HUDEP-2 (cell line): ENCODE results near the gene LPP.

Experiments
- DNase-seq, 76 experiments: peaks; one replicate each; lab custom pipeline; 2025; ENCODE audit not compliant: unreplicated experiment in 76 of 76; lab: John Stamatoyannopoulos, UW

Gene LPP

DNA sequence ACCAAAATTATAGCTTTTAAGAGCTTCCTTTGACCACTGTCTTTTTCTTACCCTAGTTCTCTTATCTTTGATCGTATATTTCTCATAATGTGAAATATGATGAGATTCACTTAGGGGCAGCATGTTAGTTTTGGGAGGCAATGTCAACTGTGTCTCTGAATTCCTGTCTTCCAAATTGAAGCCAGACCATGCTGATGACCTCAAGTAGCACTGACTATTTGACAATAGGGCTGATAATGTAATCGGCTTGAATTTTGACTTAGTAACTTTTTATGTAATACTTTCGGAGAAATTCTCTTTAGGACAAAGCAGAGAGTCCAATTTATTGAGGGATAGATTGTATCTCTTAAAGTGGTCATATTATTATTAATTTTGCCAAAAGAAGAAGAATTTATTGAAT, 722.4 kb downstream of the LPP start:
- no peak for DNase-seq

DNA sequence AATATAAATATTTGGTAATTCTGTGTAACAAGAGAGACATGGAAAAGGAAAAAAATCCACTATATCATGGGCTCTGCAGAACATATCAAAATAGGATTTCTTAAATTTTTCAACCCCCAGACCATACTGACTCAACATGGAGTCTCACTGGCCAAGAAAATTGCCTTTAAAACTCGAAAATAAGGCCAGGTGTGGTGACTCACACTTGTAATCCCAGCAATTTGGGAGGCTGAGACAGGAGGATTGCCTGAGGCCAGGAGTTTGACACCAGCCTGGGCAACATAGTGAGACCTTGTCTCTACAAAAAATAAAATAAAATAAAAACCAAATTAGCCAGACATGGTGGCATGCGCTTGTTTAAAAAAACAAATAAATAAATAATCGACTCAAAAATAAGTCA, 723.4 kb downstream of the LPP start:
- no peak for DNase-seq

DNA sequence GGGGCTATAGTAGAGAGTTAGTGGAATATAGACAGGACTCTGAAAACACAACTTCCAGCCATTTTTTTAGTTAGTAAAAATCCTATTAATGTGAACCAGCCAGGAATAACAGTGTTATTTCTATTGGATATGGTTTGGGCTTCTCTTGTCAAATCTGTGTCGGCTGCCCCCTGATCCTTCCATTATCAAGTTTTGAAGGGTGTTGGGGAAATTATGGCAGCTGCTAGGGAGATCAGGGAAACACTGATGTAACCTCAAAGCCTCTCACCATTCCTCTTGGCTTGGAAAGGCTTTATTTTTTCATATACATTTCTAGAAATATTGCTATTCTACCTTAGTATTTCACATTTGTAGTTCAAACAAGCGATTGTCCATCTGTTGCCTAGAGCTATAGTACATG, 724.1 kb downstream of the LPP start:
- DNase-seq, result no peak

DNA sequence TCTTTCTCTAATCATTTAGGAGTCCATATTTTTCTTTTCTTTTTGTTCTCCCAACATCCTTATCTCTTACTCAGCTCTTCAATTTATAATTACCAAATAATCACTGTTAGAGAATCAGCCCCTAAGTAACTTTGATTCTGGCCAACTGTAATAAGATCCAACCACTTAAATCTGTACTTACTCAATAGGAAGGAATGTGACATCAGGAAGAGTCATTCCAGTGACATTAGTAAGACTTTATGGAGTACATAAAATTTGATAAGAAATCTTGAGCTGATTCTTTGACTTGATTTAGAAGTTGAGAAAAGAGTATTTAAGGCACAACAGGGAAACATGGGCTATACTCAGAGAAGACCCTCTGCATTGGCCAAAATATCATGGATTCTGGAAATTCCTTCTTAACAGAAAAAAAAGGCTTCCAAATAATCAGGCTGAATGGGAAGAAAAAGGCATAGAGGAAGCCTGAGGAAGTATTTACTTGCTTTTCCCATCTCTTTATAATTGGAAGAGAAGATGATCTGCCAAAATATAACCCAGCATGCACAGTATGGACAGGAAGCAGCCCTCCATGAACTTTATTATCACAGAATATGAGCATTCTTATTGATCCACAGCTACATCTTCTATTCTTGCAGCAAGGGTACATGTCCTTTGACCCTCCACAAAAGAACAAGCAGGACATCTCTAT, 728.1 kb downstream of the LPP start:
- no peak for DNase-seq

DNA sequence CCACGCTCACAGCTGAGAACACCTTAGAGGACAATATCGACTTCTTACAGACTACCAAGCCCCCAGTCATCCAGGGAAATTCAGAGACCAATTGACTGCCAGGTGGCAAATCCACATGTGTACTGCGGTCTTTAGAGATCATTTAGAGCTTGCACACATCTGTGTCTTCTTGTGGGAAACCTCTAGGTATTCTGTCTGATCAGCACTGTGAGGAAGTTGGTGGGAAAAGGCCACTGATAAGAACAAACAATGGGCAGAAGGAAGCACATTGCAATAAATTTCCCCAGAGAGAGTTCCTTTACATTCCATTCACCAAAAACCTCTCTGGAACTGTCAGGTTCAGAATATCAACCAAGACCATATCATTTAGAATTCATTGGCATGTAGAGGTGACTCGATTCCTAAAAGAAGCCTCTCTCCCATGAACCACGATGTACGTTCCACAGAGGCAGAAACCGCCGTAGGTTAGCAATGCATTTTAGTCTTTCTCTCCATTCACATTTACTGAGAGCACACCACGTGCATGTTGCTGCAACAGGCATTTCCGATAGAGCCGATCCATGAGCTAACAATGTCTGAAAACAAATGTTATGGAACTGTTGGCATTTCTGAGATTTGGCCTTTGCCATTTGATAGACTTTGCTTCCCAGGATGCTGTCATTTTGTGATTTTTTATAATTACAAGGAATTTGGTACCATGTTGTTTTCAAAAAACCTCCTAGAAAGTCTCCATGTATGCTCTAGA, 730.5 kb downstream of the LPP start:
- DNase-seq, result no peak

DNA sequence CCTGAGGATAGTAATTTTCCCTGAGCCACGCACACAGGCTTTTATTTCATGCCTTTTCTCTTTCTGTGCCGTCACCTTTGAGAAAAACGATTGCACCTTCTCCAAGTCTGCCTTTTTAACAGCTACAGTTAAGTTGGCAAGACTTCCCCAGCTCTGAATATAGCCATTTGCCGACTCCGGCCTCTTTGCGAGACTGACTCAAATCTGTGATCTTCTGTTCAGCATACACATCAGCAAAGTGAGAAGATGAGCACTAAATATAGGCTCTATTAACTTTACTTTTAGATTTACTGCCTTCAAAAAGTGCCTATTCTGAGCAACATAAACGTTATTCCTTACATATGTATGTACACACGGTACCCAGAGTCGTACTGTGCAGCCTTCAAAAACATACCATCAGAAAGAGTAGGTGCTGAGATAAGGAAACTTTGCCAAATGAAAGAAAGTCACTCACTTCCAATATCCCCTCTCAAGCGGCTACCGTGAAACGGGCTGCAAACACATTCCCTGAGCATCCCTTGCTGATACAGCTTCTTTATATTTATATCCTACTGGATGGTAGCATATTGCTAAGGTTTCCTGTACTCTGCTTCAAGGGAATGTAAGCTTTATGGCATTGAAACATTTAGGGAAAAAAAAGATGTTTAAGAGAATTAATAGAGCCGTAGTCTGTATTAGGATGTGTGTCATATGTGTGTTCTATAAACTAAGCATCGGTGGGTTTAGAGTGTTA, 734.5 kb downstream of the LPP start:
- no peak for DNase-seq

DNA sequence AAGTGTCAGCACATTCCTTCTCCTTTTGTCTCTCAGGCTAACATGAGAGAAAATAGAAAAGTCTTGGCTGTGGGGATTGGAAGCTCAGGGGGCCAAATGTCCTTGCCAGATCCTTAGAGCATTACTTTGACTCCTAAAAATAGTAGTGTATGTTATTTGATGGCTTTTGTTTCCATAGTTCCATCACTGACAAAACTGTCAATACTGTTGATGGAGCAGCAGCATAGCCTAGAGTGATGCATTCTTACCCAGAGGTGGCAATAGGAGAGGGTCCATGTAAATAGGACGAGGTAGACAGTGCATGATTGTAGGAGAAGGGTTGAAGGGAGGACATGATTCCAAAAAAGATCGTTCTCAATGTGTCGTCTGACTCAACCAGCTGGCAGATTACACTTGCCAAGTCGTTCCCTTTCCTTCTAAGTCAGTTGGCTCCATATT, 735.1 kb downstream of the LPP start:
- no peak for DNase-seq

DNA sequence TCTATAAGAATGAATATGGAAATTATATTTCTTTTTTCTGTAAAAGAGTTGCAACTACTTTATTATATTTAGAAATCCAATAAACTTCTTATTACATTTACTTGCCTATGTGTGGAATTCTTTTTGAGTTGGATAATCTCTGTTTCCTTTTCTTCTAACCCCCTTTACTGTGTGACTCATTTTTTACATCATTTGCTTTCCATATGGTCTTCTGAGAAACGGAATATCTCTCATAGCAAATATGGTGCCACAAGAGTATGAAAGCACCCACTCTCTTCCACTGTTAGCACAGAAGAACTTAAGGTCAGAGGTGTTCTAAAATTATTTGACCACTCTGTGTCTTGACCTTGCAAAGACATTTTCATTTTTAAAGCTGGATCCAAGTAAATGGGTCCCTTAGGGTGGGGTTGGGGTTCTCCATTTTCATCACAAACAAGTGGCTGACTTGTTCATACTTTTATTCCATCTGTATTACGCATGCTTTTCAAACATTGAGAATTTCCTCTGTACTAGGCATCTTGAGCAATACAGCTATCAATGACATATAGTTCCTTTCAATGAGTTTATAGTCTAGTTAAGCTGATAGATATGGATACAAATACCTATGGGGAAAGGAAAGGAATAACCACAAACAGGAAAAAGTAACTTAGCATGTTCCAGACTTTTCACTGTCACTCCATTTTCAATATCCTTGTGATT, 736.8 kb downstream of the LPP start:
- DNase-seq, result no peak

DNA sequence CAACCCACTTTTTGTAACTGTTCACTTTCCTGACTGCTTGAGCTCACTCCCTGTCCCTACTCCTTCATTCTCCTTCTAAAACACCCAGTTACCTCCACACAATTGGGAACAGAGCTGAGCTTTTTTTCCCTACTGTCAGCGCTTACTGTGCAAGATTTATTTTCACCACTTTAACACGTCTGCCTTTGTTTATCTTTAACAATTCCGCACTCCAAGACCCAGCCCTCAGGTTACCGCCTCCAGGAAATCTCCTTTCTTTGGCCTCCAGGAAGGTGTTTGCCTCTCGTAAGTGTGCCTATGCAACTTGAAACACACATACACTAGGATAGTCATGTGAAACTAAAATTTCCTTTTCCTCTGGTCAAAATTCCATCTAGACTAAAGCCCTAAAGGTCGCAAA, 745.9 kb downstream of the LPP start:
- DNase-seq, result no peak

DNA sequence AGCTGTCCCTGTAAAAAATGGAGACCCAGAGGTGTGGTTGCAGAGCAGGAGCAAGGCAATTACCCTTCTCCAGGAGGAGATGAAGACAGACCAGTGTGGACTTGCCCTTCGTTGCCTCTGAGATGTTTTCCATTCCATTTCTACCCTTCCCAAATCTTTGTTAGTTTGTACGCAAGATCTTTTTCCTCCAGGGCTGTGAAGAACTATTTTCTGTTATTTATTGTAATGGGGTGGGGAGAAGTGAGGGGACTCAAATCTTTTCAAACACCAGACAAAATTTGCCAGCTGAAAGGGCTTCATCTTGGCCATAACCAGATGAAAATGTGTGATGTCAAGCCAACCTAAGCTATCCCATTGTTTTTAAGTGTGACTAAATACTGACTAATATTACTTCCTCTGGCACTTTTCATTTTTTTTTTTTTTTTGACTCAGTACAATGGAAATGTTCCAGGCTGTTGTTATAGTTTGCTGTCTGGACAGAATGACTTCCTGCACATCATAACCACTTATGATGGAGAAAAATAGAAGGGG, 746.5 kb downstream of the LPP start:
- DNase-seq, result no peak

DNA sequence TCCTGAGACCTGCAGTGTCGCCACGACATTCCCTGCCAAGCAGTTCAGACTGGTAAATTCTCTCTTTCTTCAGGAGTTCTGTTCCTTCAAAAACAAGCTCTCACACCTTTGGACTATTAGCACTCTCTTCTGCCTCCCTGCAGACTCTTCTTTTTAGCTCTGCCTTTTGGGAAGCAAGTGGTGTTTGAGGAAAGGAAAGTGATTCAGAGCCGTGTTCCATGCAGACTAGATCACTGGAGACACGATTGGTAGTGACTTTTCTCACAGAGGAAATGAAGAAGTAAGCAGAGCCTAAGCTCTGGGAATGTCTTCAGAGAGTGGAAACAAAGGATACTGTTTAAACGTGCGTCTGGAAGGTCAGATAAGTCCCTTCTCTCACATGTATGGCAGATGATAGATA, 747.2 kb downstream of the LPP start:
- no peak for DNase-seq

DNA sequence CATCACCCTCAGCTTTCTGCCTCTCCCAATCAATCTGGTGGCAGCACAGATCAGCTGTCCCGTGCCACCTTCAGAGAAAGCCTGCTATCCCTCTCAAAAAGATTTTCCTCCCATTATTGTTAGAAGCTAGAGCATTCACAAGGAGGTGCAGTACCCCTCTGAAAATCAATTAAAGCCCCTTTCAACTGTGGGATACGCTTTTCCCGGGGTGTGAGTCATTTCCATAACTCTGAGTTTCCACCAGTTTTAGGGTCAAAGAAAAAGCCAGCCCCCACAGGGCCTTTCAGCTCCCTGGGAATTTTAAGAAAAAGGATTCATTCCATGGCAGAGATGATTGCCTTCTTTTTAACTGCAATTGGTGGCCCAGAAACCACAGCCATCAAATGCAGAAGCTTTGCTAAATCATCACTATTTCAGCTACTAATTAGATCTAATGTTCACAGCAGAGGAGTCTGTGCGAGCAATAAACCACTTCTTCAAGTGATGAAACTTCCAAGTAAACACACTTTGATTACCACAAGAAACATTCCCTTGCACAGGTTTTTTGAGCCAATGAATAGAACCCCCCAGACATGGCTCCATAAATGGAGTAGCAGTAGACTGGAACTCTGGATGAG, 747.8 kb downstream of the LPP start:
- DNase-seq, result no peak

DNA sequence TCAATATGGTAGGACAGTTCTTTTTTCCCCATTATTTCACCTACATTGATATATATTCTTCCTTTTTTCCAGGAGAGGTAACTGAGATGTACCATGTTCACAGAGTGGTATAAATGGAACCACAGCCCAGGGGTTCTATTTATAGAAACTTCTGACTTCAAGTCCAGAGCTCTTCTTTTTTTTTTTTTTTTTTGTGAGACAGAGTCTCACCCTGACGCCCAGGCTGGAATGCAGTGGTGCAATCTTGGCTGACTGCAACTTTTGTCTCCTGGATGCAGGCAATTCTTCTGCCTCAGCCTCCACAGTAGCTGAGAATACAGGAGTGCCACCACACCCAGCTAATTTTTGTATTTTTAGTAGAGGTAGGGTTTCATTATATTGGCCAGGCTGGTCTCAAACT, 750.7 kb downstream of the LPP start:
- no peak for DNase-seq

DNA sequence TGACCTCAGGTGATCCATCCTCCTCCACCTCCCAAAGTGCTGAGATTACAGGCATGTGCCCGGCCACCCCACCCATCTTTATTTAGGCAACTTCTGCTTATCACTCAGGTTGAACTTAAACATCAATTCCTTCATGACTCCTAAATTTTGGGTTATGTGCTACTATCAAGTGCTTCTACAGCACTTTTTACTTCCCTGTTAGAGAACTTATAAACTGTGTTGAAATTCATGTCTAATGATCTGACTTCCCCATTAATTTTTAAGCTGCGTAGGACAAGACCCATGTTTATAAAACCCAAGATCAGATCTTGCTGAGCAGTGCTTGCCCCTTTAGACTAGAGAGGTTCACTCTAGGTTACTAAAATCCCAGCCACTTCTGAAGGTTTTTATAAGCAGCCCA, 751.6 kb downstream of the LPP start:
- DNase-seq, result no peak

DNA sequence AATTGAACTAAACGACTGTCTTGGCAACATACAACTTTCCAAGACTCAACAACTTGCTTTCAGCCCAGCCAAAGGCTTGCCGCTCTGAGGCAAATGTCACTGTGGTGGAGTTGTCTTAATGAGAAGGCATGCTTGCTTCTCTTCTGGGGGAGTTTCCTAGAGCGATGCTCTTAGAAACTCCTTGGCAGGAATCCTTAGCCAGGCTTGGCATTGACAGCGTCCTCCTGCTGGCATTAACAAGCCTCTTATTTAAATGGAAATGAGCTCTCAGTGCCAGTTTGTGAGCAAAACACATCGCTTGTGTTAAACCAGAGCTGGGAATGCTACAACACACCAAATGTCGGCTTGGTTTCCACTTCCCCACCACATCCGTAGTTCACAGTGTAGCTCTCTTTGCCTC, 752.3 kb downstream of the LPP start:
- DNase-seq, result no peak

DNA sequence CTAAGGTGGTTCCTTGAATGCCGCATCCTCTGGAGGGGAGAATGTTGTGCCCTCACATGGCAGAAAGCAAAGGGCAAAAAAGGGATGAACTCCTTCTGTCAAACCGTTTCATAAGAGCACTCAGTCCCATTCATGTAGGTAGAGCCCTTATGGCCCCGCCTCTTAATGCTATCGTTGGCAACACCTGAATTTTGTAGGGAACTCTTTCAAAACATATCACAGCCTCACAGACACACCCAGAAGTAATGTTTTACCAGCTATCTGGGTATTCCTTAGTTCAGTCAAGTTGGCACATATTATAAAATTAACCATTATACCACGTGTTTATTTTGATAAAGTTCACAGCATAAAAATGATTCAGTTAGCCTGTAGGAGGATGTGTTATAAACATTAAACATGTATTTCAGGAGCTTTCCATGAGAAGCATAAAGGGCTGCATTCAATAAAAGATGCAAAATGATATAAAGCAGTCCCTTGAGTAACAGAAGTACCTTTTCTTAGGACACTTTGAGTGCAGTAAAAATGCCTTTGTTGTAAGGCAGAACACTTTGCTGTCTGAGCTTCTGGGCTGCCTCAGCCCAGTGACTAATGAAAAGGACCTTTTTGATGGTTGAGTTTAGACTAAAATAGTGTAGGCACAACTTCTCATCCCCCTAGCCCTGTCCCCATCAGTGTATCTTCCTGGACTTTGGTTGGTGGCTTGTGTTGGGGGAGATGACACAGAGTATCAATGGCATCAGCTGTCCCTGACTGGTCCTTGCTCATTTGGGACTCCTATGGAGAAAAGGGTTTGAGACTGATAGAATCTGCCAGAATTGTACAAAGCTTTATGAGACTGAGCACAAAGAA, 754.3 kb downstream of the LPP start:
- DNase-seq, result no peak

DNA sequence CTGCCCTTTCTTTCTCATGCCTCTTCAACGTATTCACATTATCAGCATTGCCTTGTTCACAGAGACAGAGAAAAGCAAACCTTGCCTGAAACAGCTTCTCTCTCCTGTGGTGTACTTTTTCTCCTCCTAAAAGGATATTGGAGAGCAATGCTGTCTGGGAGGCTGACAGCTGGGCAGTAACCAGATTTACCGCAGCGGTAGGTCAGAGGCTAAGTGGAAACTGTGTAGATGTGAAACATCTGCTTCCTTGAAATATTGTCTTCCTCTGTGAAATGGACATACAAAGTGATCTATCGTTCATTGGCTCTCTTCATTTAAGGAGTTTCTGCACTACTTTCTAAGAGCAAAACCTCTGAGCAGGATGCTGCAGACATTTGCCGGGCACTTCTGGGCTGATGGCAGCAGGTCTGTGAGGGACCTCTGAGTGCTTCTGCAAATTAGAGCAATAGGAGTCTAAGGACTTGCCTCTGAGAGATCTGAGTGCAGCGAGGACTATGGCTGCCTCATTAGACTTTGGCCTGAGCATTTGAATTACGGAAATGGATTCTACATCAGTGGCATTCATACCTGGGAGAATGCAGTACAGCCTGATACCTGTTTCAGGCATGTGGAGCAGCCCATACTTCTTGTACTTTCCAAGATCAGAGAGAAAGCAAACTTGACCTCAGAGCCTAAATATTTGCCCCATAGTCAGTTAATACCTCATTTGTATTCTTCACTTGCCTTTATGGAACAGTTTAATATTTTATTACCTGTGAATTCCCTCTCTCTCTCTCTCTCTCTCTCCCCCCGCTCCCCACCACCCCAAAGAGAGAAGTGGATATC, 757.3 kb downstream of the LPP start:
- DNase-seq, result no peak

DNA sequence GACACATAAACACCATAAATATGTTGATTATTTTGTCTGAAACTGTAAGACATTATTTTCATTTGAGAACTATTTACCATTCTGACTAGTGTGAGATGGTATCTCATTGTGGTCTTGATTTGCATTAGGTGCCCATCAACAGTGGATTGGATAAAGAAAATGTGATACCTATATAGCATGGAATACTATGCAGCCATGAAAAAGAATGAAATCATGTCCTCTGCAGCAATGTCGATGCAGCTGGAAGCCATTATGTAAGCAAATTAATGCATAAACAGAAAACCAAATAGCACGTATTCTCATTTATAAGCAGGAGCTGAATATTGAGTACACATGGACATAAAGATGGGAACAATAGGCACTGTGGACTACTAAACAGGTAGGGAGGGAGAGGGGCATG, 759.1 kb downstream of the LPP start:
- no peak for DNase-seq

DNA sequence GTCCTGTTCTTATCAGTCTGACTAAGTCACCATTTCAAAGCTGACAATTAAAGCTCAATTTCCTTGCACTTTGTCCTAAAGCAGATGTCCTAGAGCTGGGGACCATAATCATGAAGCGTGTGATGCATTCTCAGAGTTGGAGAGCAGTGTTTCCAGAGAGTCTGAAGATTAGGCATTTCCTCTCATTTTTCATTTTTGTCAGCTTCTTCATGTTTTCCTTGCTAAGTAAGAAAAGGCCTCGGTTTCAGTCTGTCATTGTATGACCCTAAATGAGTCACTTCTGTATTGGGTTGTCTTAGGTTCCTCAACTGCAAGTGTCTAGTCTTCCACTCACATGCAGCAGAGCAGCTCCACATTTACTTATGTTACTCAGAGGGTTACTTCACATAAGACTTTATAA, 760.6 kb downstream of the LPP start:
- no peak for DNase-seq
